NCI-H446 treated with DMSO at 0.1 percent for 48 hours (cell line): ENCODE data around the gene PFDN2.

Source experiments
- DNase-seq: peaks from one replicate; lab custom pipeline; 2025; lab: John Stamatoyannopoulos, UW

Gene PFDN2

GRCh38 chr1:161099090-161099802 lies 18.6 kb downstream of the PFDN2 start:
- DNase-seq, result no peak

DNA sequence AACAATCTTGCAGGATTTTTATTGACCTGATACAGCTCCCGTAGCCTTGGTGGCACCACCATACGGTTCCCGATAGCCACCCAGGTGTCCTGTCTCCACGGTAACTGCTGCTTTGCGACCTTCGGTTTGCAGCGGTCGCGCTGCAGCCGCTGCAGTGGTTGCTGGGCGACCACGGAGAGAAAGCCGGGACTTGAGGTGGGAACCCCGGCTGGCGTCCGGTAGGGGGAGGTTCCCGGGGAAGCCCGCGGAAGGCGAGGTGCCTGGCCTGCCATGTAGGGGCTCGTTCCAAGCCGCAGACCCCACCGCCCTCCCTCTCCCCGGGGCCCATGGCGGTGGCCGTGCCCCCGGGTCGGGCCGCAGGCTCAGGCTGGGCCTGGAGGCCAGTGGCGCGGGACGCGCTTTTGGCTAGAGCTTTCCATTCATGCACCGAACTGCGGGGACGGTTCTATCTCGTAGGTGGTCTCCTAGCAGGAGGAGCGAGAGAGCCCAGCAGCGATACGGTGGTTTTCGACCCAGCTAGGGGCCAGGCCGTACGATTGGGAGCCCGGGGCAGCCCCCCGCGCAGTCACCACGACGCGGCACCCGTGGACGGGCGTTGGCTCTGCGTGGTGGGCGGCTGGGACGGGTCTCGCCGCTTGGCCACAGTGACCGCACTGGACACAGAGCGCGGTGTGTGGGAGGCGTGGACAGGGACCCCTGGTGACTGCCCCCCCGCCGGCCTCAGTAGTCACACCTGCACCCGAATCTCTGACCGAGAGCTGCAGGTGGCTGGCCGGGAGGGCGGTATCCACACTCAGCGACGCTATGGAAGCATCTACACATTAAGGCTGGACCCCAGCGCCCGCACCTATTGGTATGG lies 19.4 kb downstream of the PFDN2 start, which contains the start of gene KLHDC9:
KLHDC9 (plus strand) TSS at position 152 of the 859 bp plus-strand sequence; CDS start at position 327, 175 bp downstream.
- DNase-seq, result no peak

GRCh38 chr1:161096530-161096929 lies 21.3 kb downstream of the PFDN2 start:
- no peak for DNase-seq

DNA sequence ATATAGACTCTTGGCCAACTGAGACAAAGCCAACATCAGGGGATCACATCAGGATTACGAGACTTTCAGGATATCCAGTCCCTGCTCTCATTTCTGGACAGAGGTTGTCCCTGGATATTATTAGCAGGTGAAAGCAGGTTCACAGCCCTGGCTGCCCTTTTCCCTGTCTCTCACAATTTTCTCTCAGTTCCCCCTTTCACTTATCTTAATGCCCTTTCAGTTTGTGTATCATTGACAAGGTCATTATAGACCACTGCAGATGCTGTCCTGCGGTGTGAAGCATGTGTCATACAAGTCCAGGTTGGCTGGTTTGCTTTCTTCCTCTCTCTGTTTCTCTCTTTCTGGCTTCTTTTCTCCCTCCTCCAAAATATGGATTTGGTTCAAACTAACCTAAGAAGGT lies 21.8 kb downstream of the PFDN2 start:
- DNase-seq, result no peak

DNA sequence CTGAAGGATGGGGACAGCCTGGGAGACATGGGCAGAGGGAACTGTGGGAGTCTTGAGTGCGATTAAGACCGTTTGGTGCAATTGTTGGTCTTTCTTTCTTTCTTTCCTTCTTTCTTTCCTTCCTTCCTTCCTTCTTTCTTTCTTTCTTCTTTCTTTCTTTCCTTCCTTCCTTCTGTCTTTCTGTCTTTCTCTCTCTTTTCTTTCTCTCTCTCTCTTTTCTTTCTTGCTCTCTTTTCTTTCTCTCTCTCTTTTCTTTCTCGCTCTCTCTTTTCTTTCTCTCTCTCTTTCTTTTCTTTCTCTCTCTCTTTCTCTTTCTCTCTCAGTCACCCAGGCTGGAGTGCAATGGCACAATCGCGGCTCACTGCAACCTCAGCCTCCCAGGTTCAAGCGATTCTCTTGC lies 22.6 kb downstream of the PFDN2 start:
- no peak for DNase-seq

GRCh38 chr1:161094481-161094880 lies 23.4 kb downstream of the PFDN2 start:
- no peak for DNase-seq

DNA sequence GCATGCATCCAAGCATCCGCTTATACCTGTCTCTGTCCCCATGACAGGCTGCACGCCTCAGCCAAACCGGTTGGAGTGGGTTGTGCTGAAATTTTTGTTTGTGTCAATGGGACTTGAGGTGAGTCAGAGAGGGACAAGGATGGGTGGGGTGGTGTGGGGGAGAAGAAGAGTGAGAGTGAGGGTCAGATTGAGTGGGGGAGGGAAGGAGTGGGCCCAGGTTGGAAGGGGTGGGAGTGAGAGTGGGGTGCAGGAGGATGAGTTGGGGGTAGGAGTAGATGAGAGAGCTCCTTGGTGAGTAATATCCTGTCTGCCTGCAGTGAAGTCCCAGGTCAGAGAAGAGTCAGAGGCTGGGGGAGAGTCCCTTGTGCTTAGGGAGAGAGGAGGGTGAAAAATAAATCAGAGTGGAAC lies 25.2 kb downstream of the PFDN2 start:
- no peak for DNase-seq

DNA sequence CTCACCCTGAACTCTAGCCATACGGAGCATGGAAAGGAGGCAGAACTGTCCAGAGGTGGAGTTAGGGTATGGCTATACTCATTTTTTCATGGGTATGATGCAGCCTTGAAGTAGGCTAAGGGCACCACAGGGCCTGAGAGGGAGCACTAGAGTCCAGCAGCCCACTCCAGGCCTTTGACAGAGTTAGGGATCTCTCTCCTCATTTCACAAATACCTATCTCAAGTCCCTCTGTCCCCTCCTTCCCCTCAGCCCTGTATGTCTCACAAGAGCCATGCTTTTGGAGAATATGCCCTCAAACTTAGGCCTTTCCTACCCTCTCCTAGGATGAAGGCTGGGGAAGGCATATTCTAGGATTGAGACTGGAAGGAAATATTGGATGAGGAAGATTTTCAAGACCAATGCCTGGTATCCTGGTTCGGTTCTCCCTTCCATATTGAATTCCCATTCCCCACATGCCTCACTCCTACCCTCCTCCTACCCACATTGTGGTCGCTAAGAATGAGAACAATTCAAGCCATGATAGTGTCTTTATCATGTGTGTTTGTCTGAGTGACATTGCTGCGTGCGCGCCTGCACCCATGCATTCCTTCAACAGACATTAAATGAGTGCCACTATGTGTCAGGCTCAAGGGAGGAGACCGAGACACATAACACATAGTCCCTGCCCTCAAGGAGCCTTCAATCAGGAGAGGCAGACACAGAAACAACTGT lies 25.9 kb downstream of the PFDN2 start:
- DNase-seq, result no peak

- DNase-seq, result no peak
Observed at GRCh38 chr1:161091093-161091492, 26.7 kb downstream of the PFDN2 start.

DNA sequence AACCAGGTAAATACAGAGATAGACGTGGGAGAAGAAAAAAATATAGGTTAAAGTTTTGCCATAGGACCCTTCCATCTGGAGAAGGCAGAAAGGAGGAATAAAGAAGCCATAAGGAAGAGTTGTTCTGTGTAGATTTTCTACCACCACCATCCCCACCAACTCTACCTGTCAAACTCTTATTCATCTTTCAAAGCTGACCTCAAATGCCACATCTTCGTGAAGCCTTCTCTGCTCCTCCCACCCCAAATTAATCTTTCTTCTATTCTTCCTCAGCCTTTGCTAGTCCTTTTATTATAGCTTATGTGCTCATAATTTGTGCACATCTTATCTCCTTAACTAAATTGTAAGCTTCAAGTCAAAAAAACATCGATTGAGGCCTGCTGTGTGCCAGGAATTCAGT lies 27.2 kb downstream of the PFDN2 start:
- no peak for DNase-seq

DNA sequence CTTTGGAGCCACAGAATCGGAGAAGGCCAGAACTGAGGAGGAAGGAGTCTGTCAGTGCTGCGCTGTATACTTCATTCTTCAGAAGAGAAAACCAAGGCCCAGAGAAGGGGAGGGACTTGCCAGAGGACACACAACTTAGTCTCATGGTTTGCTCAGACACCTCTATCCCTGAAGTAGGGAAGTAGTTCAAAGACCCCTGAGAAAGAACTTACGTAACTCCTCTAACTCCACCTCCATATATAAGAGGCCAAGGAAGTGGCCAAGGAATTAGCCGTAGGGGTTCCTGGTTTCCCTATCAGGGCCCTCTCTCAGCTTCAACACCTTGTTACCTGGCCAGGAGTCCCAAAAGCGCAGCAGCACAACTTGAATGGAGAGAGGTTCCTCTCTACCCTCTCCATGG lies 27.9 kb downstream of the PFDN2 start:
- DNase-seq, result no peak

GRCh38 chr1:161089251-161089924 lies 28.4 kb downstream of the PFDN2 start, which contains the start of gene NECTIN4:
Gene NECTIN4, minus strand, starts transcription at chr1:161089558. Its CDS starts 262 bp downstream, at chr1:161089296.
- DNase-seq, result no peak

DNA sequence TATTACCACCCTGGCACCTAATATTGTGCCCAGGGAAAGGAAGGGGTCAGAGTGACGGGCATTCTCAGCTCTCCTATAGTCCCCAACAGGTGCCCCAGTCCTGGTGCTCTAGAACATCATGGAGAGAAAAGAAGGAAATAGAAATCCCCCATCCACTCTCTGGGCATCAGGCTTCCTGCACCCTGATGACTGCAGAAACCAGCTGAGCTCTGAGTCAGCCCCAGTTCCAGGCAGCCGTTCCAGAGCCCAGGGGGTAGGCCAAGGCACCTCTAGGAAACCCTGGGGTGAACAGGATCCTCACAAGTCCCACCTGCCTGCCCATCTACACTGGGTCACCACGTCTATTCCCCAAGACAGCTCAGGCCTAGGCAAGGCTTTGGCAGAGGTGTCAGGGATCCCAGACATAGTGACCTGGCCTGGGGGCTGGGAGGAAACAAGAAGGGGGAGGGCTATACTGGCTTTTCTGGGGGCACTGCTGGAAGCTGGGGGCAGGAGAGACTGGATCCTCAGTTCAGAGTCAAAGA lies 29.2 kb downstream of the PFDN2 start:
- no peak for DNase-seq

DNA sequence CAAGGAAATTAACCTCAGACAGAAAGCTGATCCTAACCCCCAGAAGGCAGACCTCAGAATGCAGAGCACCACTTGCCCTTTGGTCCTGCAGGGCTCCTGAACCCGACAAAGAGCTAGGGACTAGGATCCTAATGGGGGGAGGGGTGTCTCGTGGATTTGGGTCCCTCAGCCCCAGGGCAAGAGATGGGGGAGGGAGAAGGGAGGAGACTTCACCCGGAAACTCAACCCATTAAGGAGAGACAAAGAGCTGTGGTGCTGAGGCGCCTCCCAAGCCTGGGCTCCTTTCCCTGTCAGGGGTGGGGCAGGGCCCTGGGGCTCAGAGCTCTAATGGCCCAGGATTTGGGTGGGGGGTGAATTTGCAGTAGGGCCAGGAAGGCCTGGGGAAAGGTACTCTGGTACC lies 31.4 kb downstream of the PFDN2 start:
- DNase-seq, result no peak

GRCh38 chr1:161085165-161085564 lies 32.7 kb downstream of the PFDN2 start:
- no peak for DNase-seq

DNA sequence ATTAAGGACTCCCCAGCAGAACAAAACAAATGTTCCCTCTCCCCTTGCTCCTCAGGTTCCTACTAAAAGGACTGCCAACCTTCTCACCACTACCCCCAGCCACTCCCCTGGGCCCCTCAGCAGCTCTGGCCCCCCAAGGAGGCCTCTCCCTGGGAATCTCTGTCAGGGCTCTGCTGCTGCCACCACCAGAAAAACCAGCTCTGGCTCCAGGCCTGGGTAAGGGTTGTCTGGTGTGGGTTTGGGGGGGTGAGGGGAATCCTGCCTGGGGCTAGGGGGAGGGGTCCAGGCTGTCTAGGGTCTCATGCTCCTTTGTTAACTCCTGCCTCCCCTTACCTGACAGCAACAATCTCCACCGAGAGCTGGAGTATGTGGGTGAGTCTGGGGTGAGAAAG lies 33.2 kb downstream of the PFDN2 start:
- no peak for DNase-seq

- DNase-seq, result no peak
Observed at GRCh38 chr1:161083748-161084596, 33.9 kb downstream of the PFDN2 start.

- no peak for DNase-seq
Observed at GRCh38 chr1:161082996-161083747, 34.7 kb downstream of the PFDN2 start.

- no peak for DNase-seq
Observed at GRCh38 chr1:161082483-161082882, 35.4 kb downstream of the PFDN2 start.

- DNase-seq, result no peak
Observed at GRCh38 chr1:161081519-161081918, 36.3 kb downstream of the PFDN2 start.
